ENCODE measurements around the gene SFTA2. TPM values are rescaled to one million over a fixed set of nuclear protein-coding genes. Genes with fewer than 3 reads are reported as not detected.
"Not testable (repeated sequence)": the region's sequence is repeated elsewhere in the genome, so short reads cannot be mapped to it uniquely, and the experiment has no call there.

Gene SFTA2
- total RNA-seq, 1 experiment from 2014 or later: not detected

DNA sequence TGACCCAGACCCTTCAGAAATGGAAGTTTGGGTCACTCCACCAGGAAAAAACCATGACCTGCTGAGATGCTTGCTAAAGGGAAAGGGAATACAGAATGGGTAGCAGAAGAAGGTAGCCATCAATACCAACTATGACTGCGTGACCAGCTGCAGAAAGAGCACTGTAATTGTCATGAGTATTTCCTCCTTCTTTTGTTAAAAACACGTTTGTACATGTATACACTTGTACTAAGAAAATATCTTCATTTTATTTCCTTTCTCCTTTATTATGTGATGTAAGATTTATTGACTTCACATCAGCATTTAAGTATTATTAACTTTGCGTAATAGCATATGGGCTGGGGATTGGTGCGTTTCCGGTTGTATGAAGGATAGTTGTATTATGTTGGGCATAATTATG is 39.0 kb upstream of the SFTA2 start:
- no peak overlapping the region for H3K9ac ChIP-seq (ENCODE audit: extremely low read depth, insufficient read length, low read length)
- H3T11ph ChIP-seq (ENCODE audit: low read length): no peak overlapping the region
- no peaks in the 10 kb centered on the region; the same call in 1 of the 2 replicates for H3K4me1 ChIP-seq (ENCODE audit: insufficient read depth, low read length)
- no peak overlapping the region for H3K4me2 ChIP-seq (ENCODE audit: insufficient read depth, insufficient read length, low read length)
- no peaks in the 10 kb centered on the region for H3K23me2 ChIP-seq (ENCODE audit: insufficient read length, low read depth, low read length, poor library complexity, severe bottlenecking)
- H2BK120ac ChIP-seq (ENCODE audit: low read depth, low read length, poor library complexity, severe bottlenecking): no peak overlapping the region
- no peaks in the 10 kb centered on the region for H3K9me3 ChIP-seq (ENCODE audit: control insufficient read depth, low read depth, low read length)
- no peak overlapping the region for H3K14ac ChIP-seq (ENCODE audit: insufficient read depth, low read length)
- no peak overlapping the region for H4K5ac ChIP-seq (ENCODE audit: insufficient read length, low read depth, low read length)
- H3K4me1 Mint-ChIP-seq: peaks cover 9 to 11% of the 10 kb centered on the region in 2 experiments
- H4K8ac ChIP-seq (replicated peaks; ENCODE audit: insufficient read length, low read depth, low read length): no peak overlapping the region
- H3K79me1 ChIP-seq (ENCODE audit: insufficient read depth, low read depth, low read length, poor library complexity, severe bottlenecking): no peaks in the 10 kb centered on the region
- H2BK15ac ChIP-seq (ENCODE audit: low read depth, low read length): no peak overlapping the region
- H3K4ac ChIP-seq (ENCODE audit: low read depth, low read length): no peak overlapping the region
- H3K27ac Mint-ChIP-seq: no peak overlapping the region
- DNase-seq: no peak
- no peak overlapping the region for H3K56ac ChIP-seq (ENCODE audit: insufficient read length, low read depth, low read length)
- no peak overlapping the region for H2AK5ac ChIP-seq (ENCODE audit: insufficient read length, low read length)
- H2BK20ac ChIP-seq (ENCODE audit: low read depth, low read length, poor library complexity, severe bottlenecking): no peak overlapping the region
- no peak for TF ChIP-seq CTCF (conservative IDR thresholded peaks at IDR 0.05)
- H3K27me3 Mint-ChIP-seq (ENCODE audit: low read depth): peaks cover 6% of the 10 kb centered on the region
- no peaks in the 10 kb centered on the region for H3K36me3 Mint-ChIP-seq (ENCODE audit: insufficient read depth in 1 of 3, low read depth in 3 of 3)
- H3K18ac ChIP-seq (ENCODE audit: insufficient read length, low read depth, low read length): no peak overlapping the region
- H3K4me3 Mint-ChIP-seq: no peak overlapping the region
- no CpG with 5 or more reads among the region's 5 CpGs for WGBS (ENCODE audit: extremely low coverage, insufficient read length, low lambda C conversion rate)
- no peak overlapping the region for H3K27ac ChIP-seq (ENCODE audit: insufficient read length, low read depth, low read length)
- no peak overlapping the region for H2BK12ac ChIP-seq (ENCODE audit: insufficient read length, low read depth, low read length)
- H3K23ac ChIP-seq (ENCODE audit: insufficient read length, low read depth, low read length): no peak overlapping the region
- no peaks in the 10 kb centered on the region for H3K27me3 ChIP-seq (ENCODE audit: insufficient read depth, low read length)
- H4K91ac ChIP-seq (ENCODE audit: insufficient read length, low read depth, low read length): no peak overlapping the region
- H4K20me1 ChIP-seq (ENCODE audit: control insufficient read depth, insufficient read depth, insufficient read length): no peaks in the 10 kb centered on the region
- H2BK5ac ChIP-seq (ENCODE audit: insufficient read length, low read length): no peak overlapping the region
- no peak overlapping the region for H2AFZ ChIP-seq (ENCODE audit: low read length)
- no peaks in the 10 kb centered on the region for H3K9me3 Mint-ChIP-seq
- H3K79me2 ChIP-seq (ENCODE audit: insufficient read depth, low read length): no peaks in the 10 kb centered on the region

- not testable (repeated sequence) for H2BK120ac ChIP-seq (ENCODE audit: low read depth, low read length, poor library complexity, severe bottlenecking); H3K27ac ChIP-seq (ENCODE audit: insufficient read length, low read depth, low read length); H4K91ac ChIP-seq (ENCODE audit: insufficient read length, low read depth, low read length); H4K5ac ChIP-seq (ENCODE audit: insufficient read length, low read depth, low read length); H4K20me1 ChIP-seq (ENCODE audit: control insufficient read depth, insufficient read depth, insufficient read length); H4K8ac ChIP-seq (replicated peaks; ENCODE audit: insufficient read length, low read depth, low read length); H2AFZ ChIP-seq (ENCODE audit: low read length); H3K4me2 ChIP-seq (ENCODE audit: insufficient read depth, insufficient read length, low read length); H3K27me3 ChIP-seq (ENCODE audit: insufficient read depth, low read length); H3K23ac ChIP-seq (ENCODE audit: insufficient read length, low read depth, low read length); H3K36me3 Mint-ChIP-seq (ENCODE audit: insufficient read depth in 1 of 3, low read depth in 3 of 3); H3K79me2 ChIP-seq (ENCODE audit: insufficient read depth, low read length); H3K56ac ChIP-seq (ENCODE audit: insufficient read length, low read depth, low read length); H2AK5ac ChIP-seq (ENCODE audit: insufficient read length, low read length); H3K4me1 Mint-ChIP-seq; H3K14ac ChIP-seq (ENCODE audit: insufficient read depth, low read length); H3K18ac ChIP-seq (ENCODE audit: insufficient read length, low read depth, low read length); H3T11ph ChIP-seq (ENCODE audit: low read length); H3K4ac ChIP-seq (ENCODE audit: low read depth, low read length); H2BK12ac ChIP-seq (ENCODE audit: insufficient read length, low read depth, low read length); H3K4me1 ChIP-seq (ENCODE audit: insufficient read depth, low read length); H2BK20ac ChIP-seq (ENCODE audit: low read depth, low read length, poor library complexity, severe bottlenecking); DNase-seq; H2BK15ac ChIP-seq (ENCODE audit: low read depth, low read length); H3K9me3 Mint-ChIP-seq; H2BK5ac ChIP-seq (ENCODE audit: insufficient read length, low read length); H3K23me2 ChIP-seq (ENCODE audit: insufficient read length, low read depth, low read length, poor library complexity, severe bottlenecking); H3K27ac Mint-ChIP-seq; H3K4me3 Mint-ChIP-seq; H3K79me1 ChIP-seq (ENCODE audit: insufficient read depth, low read depth, low read length, poor library complexity, severe bottlenecking); H3K9ac ChIP-seq (ENCODE audit: extremely low read depth, insufficient read length, low read length); H3K9me3 ChIP-seq (ENCODE audit: control insufficient read depth, low read depth, low read length)
- WGBS (ENCODE audit: extremely low coverage, insufficient read length, low lambda C conversion rate): no CpG with 5 or more reads among the region's 6 CpGs
- H3K27me3 Mint-ChIP-seq (ENCODE audit: low read depth): peaks cover 18% of the 10 kb centered on the region
Measured at GRCh38 chr6:30969171-30969570, 37.2 kb upstream of the SFTA2 start.

Data from H9 (cell line).